ENCODE results near the gene EPHB2. TPM values are rescaled to one million over a fixed set of nuclear protein-coding genes. Genes with fewer than 3 reads are reported as not detected.
A peak's percentile ranks its signal among the peaks of the same experiment; 100 is the strongest.

EPHB2 gene
- polyA plus RNA-seq, 1 donor from 2014 or later: not detected

DNA sequence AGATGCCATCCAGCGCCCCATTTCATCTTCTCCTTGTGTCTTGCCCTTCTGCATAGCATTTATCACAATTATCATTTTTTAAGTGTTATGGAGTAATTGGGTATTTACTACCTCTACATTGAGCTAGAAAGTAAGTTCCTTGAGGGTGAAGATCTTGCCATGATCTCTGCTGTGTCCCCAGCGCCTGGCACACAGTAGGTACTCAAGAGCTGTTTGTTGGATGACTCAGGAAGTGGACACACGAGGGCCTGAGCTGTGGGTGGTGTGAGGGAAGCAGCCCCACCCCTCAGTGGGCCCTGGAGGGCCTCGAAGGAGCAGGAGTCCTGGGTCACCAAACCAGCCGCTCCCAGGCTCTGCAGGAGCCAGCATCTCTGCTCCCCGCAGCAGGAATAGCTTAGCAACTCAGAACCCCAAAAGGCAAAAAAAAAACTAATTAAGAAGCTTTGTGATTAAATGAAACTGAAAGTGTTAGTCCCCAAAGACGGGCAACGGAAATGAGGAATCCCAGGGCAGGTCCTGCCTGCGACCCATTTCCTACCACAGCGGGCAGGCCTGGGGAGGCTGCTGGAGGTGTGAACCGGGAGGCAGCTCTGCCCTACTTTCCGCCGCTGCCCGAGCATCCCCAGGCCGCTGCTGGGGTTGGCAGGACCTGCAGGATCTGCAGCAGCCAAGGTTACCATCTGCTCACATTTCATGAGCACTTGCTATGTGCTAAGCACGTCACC, 174.3 kb downstream of the EPHB2 start:
- Mint-ChIP-seq H3K4me1 (peaks cover 0 to 8% (median 1%) of the 10 kb centered on the region in 3 donors), H3K4me3 (peak overlapping the region in 3 of 4 donors; percentile 54 to 90 (median 71)), H3K36me3 (peaks cover 4% of the 10 kb centered on the region), H3K27me3 (peaks cover 3% of the 10 kb centered on the region), H3K9me3 (no peaks in the 10 kb centered on the region), H3K27ac (peak overlapping the region in 1 of 3 donors; percentile 64)

GRCh38 chr1:22886211-22886610, 175.6 kb downstream of the EPHB2 start:
- peaks cover 3% of the 10 kb centered on the region for H3K36me3 Mint-ChIP-seq
- H3K27ac Mint-ChIP-seq: peak overlapping the region in 1 of 3 donors; percentile 90
- H3K27me3 Mint-ChIP-seq: peaks cover 3% of the 10 kb centered on the region
- no peaks in the 10 kb centered on the region for H3K9me3 Mint-ChIP-seq
- peaks cover 0 to 8% (median 1%) of the 10 kb centered on the region in 3 donors for H3K4me1 Mint-ChIP-seq
- no peak overlapping the region for H3K4me3 Mint-ChIP-seq

DNA sequence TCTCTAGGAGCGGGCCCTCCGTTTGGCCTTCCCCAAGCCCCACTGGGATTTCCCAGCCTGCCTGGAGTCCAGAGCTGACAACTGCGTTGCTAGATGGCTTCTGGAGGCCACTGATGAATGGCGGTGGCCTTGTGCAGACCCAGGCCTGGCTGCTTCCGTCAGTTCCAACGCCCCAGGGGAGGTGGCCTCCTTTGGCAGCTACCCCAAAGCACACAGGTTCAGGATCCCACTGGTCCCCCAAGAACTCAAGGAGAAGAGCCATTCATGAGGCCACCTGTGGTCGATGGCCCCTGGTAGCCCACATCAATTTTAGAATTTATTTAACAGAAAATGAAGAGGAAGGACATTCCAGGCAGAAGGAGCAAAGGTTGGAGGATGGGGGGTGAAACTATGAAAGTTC, 176.9 kb downstream of the EPHB2 start:
- Mint-ChIP-seq H3K27me3 (peaks cover 3% of the 10 kb centered on the region), H3K36me3 (peaks cover 2% of the 10 kb centered on the region), H3K4me1 (peaks cover 0 to 8% (median 1%) of the 10 kb centered on the region in 3 donors), H3K4me3 (no peak overlapping the region), H3K9me3 (no peaks in the 10 kb centered on the region), H3K27ac (no peak overlapping the region)

DNA sequence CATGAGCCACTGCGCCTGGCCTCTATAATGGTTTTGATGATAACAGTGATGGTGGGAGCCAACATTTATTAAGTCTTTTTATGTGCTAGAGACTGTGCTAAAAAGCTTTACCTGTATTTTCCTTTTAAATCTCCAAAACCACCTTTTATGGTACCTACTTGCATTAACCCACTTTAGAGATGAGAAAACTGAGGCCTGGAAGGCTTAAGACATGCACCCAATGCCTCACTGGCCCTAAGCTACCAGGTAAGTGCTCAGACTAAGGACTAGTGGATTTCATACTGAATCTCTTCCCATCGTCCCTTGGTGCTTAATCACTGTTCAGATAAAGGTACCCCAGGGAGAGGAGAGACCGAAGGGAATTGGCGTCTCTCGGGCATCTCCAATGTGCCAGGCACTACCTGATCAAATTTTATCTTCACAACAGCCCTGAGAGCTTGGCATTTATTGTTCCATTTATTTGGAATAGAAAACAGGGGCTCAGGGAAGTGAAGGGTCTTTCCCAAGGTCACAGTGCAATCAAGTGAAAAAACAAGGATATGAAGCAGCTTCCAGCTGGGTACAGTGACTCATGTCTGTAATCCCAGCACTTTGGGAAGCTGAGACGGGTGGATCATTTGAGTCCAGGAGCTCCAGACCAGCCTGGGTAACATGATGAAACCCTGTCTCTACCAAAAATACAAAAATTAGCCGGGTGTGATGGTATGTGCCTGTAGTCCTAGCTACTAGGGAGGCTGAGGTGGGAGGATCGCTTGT, 177.9 kb downstream of the EPHB2 start:
- H3K4me1 Mint-ChIP-seq: peaks cover 0 to 8% (median 1%) of the 10 kb centered on the region in 3 donors
- H3K4me3 Mint-ChIP-seq: no peak overlapping the region
- H3K27me3 Mint-ChIP-seq: peaks cover 5% of the 10 kb centered on the region
- no peak overlapping the region for H3K27ac Mint-ChIP-seq
- H3K9me3 Mint-ChIP-seq: no peaks in the 10 kb centered on the region
- H3K36me3 Mint-ChIP-seq: peaks cover 2% of the 10 kb centered on the region

DNA sequence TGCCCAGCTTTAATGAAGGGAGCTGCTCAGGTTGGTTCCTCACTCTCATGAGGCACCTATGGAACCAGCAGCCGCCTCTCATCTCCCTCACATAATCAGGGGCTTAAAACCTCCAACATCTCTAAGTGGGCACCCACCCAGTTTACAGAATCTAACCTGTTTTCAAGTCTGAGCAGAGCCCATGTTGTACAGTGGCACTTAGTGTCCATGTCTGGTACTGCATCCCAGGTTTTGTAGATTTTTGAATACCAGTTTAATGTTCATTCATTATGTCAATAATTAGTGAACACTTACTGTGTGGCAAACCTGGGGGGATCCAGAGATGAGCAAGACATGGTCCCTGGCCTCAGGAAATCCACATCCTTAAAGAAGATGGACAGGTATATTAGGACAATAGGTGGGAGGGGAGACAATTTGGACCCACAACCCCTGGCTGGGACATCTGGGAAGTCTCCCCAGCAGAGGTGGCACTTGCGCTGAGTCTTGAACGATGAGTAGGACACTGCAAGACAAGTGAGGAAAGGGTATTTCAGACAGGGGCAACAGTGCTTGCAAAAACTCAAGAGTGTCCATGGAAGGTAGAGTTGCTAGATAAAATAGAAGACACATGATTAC, 178.7 kb downstream of the EPHB2 start:
- Mint-ChIP-seq H3K4me3 (no peak overlapping the region), H3K27ac (no peak overlapping the region), H3K4me1 (peaks cover 0 to 8% (median 1%) of the 10 kb centered on the region in 3 donors), H3K36me3 (no peaks in the 10 kb centered on the region), H3K9me3 (no peaks in the 10 kb centered on the region), H3K27me3 (peaks cover 5% of the 10 kb centered on the region)

GRCh38 chr1:22892789-22893188, 182.2 kb downstream of the EPHB2 start:
- Mint-ChIP-seq H3K4me3 (no peak overlapping the region), H3K27me3 (peaks cover 7% of the 10 kb centered on the region), H3K4me1 (no peaks in the 10 kb centered on the region), H3K27ac (no peak overlapping the region), H3K9me3 (no peaks in the 10 kb centered on the region), H3K36me3 (no peaks in the 10 kb centered on the region)

GRCh38 chr1:22893292-22893691, 182.7 kb downstream of the EPHB2 start:
- Mint-ChIP-seq H3K9me3 (no peaks in the 10 kb centered on the region), H3K27me3 (peaks cover 9% of the 10 kb centered on the region), H3K4me3 (no peak overlapping the region), H3K36me3 (no peaks in the 10 kb centered on the region), H3K27ac (no peak overlapping the region), H3K4me1 (no peaks in the 10 kb centered on the region)

- no peaks in the 10 kb centered on the region for H3K4me1 Mint-ChIP-seq
- H3K27me3 Mint-ChIP-seq: peaks cover 8% of the 10 kb centered on the region
- no peak overlapping the region for H3K4me3 Mint-ChIP-seq
- H3K27ac Mint-ChIP-seq: no peak overlapping the region
- no peaks in the 10 kb centered on the region for H3K9me3 Mint-ChIP-seq
- H3K36me3 Mint-ChIP-seq: no peaks in the 10 kb centered on the region
These were observed 184.7 kb downstream of the EPHB2 start for GRCh38 chr1:22895357-22895756.

DNA sequence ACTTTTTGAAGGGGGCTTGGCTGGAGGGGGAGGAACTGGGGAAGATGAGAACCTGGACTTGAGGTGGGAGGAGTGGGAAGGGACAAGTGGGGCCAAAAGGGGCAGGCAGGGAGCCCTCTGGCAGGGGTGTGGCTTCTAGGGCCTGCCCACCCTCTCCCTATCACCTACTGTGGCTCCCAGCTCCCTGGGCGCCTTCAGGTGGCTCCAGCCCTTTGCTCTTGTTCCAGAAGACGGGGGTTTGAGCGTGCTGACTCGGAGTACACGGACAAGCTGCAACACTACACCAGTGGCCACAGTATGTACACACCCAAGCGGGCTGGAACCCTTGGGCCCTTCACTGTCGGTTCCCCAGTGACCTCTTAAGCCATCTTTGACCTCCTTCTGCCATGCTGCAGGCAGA, 185.5 kb downstream of the EPHB2 start:
- Mint-ChIP-seq H3K27ac (no peak overlapping the region), H3K27me3 (peaks cover 8% of the 10 kb centered on the region), H3K36me3 (no peaks in the 10 kb centered on the region), H3K4me1 (no peaks in the 10 kb centered on the region), H3K4me3 (no peak overlapping the region), H3K9me3 (no peaks in the 10 kb centered on the region)

DNA sequence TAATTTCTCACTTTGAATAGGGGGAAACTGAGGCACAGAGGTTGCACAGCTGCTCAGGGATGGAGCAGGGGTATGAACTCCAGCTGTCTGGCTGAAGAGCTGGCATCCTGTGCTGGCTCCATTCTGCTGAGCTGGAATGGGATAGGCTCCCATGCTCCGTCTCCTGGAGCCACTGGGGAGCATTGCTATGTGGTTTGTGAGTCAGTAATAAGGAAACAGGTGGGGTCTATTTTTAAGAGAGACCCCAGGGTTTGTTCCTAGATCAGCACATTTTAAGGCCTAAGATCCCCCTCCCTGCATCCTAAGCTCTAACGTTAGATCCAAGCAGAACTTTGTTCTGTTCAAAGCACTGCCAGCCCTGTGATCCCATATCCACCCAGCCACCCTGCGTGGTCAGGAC, 189.8 kb downstream of the EPHB2 start:
- H3K27me3 Mint-ChIP-seq: peaks cover 12% of the 10 kb centered on the region
- H3K9me3 Mint-ChIP-seq: no peaks in the 10 kb centered on the region
- H3K4me3 Mint-ChIP-seq: no peak overlapping the region
- no peak overlapping the region for H3K27ac Mint-ChIP-seq
- H3K36me3 Mint-ChIP-seq: no peaks in the 10 kb centered on the region
- H3K4me1 Mint-ChIP-seq: no peaks in the 10 kb centered on the region

DNA sequence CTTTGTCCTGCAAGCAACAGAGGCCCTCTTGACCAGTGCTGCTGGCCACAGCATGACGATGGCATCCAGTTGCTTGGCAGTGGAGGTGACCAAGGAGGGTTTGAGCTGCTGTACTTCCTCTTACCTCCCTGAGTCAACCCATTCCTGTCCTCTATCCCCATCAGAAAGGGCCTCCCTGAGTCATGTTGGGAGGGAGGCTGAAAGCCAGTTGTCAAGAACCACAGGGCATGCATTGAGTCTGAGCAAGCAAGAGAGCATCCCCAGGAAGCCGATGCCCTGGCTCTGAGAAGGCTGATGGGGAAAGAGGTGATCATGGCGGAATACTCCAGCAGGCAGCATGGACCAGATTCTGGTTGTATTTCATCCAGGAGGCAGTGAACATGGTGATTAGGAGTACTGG, 192.5 kb downstream of the EPHB2 start:
- Mint-ChIP-seq H3K9me3 (no peaks in the 10 kb centered on the region), H3K4me1 (no peaks in the 10 kb centered on the region), H3K27me3 (peaks cover 8% of the 10 kb centered on the region), H3K27ac (no peak overlapping the region), H3K36me3 (no peaks in the 10 kb centered on the region), H3K4me3 (no peak overlapping the region)

GRCh38 chr1:22906968-22907367, 196.3 kb downstream of the EPHB2 start:
- H3K4me3 Mint-ChIP-seq: no peak overlapping the region
- H3K36me3 Mint-ChIP-seq: no peaks in the 10 kb centered on the region
- H3K27ac Mint-ChIP-seq: peak overlapping the region in 1 of 3 donors; percentile 46
- no peaks in the 10 kb centered on the region for H3K4me1 Mint-ChIP-seq
- H3K27me3 Mint-ChIP-seq: peaks cover 6% of the 10 kb centered on the region
- H3K9me3 Mint-ChIP-seq: no peaks in the 10 kb centered on the region

DNA sequence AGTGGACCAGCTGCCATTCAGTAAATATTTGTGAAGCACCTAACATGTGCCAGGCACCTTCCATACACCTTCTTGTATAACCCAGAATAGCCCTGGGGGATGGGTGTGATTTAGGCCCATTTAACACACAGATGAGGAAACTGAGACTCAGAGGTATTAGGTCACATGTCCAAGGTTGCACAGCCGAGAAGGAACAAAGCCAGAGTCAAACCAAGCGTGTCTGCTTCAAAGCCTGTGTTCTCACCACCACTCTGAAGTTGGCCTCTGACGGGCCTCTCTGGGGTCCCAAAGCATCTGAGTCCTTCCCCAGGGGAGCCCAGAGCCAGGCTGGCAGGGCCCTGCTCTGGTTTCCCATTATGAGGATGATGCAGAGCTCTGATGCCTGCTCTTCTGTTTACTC, 196.9 kb downstream of the EPHB2 start:
- Mint-ChIP-seq H3K9me3 (no peaks in the 10 kb centered on the region), H3K27me3 (peaks cover 6% of the 10 kb centered on the region), H3K4me1 (no peaks in the 10 kb centered on the region), H3K27ac (no peak overlapping the region), H3K36me3 (no peaks in the 10 kb centered on the region), H3K4me3 (no peak overlapping the region)

- Mint-ChIP-seq H3K4me3 (no peak overlapping the region), H3K27ac (no peak overlapping the region), H3K9me3 (no peaks in the 10 kb centered on the region), H3K27me3 (no peaks in the 10 kb centered on the region), H3K4me1 (no peaks in the 10 kb centered on the region), H3K36me3 (no peaks in the 10 kb centered on the region)
These were observed 198.3 kb downstream of the EPHB2 start for GRCh38 chr1:22908880-22909426.

- Mint-ChIP-seq H3K4me3 (no peak overlapping the region), H3K27me3 (no peaks in the 10 kb centered on the region), H3K36me3 (no peaks in the 10 kb centered on the region), H3K4me1 (no peaks in the 10 kb centered on the region), H3K27ac (no peak overlapping the region), H3K9me3 (no peaks in the 10 kb centered on the region)
These were observed 199.6 kb downstream of the EPHB2 start for GRCh38 chr1:22910286-22910685.
